ENCODE measurements around the gene CAPZA1.
"Not testable (repeated sequence)": the region's sequence is repeated elsewhere in the genome, so short reads cannot be mapped to it uniquely, and the experiment has no call there.

The CAPZA1 gene

GRCh38 chr1:112619518-112620376 is at the start of gene CAPZA1:
Gene CAPZA1, plus strand, starts transcription at chr1:112619832. Its CDS starts 13 bp downstream, at chr1:112619845.
- peak; percentile 84 for DNase-seq

GRCh38 chr1:112575154-112575804 is 44.4 kb upstream of the CAPZA1 start:
- DNase-seq, result no peak

- DNase-seq, result no peak
Observed at GRCh38 chr1:112576240-112576639, 43.4 kb upstream of the CAPZA1 start.

GRCh38 chr1:112579801-112580510 is 39.7 kb upstream of the CAPZA1 start:
- no peak for DNase-seq

- no peak for DNase-seq
Observed at GRCh38 chr1:112581586-112582192, 37.9 kb upstream of the CAPZA1 start.

- DNase-seq, result no peak
Observed at GRCh38 chr1:112583366-112583765, 36.3 kb upstream of the CAPZA1 start.

GRCh38 chr1:112589766-112590165 is 29.9 kb upstream of the CAPZA1 start:
- no peak for DNase-seq

GRCh38 chr1:112594208-112594876 is 25.3 kb upstream of the CAPZA1 start:
- DNase-seq, result no peak

- DNase-seq, result no peak
Observed at GRCh38 chr1:112599477-112599876, 20.2 kb upstream of the CAPZA1 start.

- DNase-seq, result no peak
Observed at GRCh38 chr1:112603012-112603411, 16.6 kb upstream of the CAPZA1 start.

- DNase-seq, result no peak
Observed at GRCh38 chr1:112603541-112603940, 16.1 kb upstream of the CAPZA1 start.

- DNase-seq, result no peak
Observed at GRCh38 chr1:112605633-112606327, 13.9 kb upstream of the CAPZA1 start.

- no peak for DNase-seq
Observed at GRCh38 chr1:112614460-112615065, 5.1 kb upstream of the CAPZA1 start.

GRCh38 chr1:112618114-112618720 is 1.4 kb upstream of the CAPZA1 start:
- no peak for DNase-seq

- peak; percentile 61 for DNase-seq
Observed at GRCh38 chr1:112618721-112619517, 713 bp upstream of the CAPZA1 start, which contains the start of gene ST7L. Gene ST7L, minus strand, starts transcription at chr1:112619141. Its CDS starts 28 bp downstream, at chr1:112619113.

GRCh38 chr1:112620377-112620695 is 704 bp downstream of the CAPZA1 start:
- DNase-seq, result no peak

GRCh38 chr1:112624493-112624892 is 4.9 kb downstream of the CAPZA1 start:
- not testable (repeated sequence) for DNase-seq

GRCh38 chr1:112625696-112626095 is 6.1 kb downstream of the CAPZA1 start:
- no peak for DNase-seq

- DNase-seq, result no peak
Observed at GRCh38 chr1:112626193-112626592, 6.6 kb downstream of the CAPZA1 start.

GRCh38 chr1:112626887-112627286 is 7.3 kb downstream of the CAPZA1 start:
- no peak for DNase-seq
